HFF-Myc (cell line): Measurements from ENCODE around the gene GRIK5.
"Not testable (repeated sequence)": the region's sequence is repeated elsewhere in the genome, so short reads cannot be mapped to it uniquely, and the experiment has no call there.

Experiments used
- DNase-seq: peaks from one replicate; pipeline ENCODE4 v3.0.0-alpha.2; 2011; ENCODE audit warnings: low read depth; ENCODE audit errors: extremely low read depth
- H3K4me3 ChIP-seq: replicated peaks from 2 replicates; pipeline ENCODE4 v1.5.1; 2011; ENCODE audit warnings: low read depth, mild to moderate bottlenecking, control low read depth, low read length
- CTCF ChIP-seq: IDR thresholded peaks from 2 replicates; pipeline ENCODE4 v1.5.1; 2012; ENCODE audit warnings: mild to moderate bottlenecking, low read depth, low read length, control low read depth; ENCODE audit errors: missing control alignments

GRIK5 gene

GRCh38 chr19:41995959-41996797 is 73.8 kb downstream of the GRIK5 start:
- DNase-seq, result no peak
- TF ChIP-seq CTCF, result no peak
- no peak overlapping the region for H3K4me3 ChIP-seq

GRCh38 chr19:41994994-41995958 is 74.7 kb downstream of the GRIK5 start:
- DNase-seq, result no peak
- TF ChIP-seq CTCF, result no peak
- no peak overlapping the region for H3K4me3 ChIP-seq

GRCh38 chr19:41994521-41994971 is 75.5 kb downstream of the GRIK5 start:
- no peak for DNase-seq
- no peak for TF ChIP-seq CTCF
- H3K4me3 ChIP-seq, result no peak overlapping the region

GRCh38 chr19:41993612-41994483 is 76.2 kb downstream of the GRIK5 start, which contains the start of gene ATP1A3:
Gene ATP1A3 (minus strand): TSS chr19:41994230. CDS start chr19:41994076, 154 bp downstream.
- no peak for TF ChIP-seq CTCF
- no peak for DNase-seq
- peak within 1 kb of the TSS; percentile 34 for H3K4me3 ChIP-seq

- not testable (repeated sequence) for DNase-seq, H3K4me3 ChIP-seq
Measured at GRCh38 chr19:41991925-41992569, 78.0 kb downstream of the GRIK5 start.

GRCh38 chr19:41991025-41991424 is 79.0 kb downstream of the GRIK5 start:
- no peak for TF ChIP-seq CTCF
- DNase-seq, result no peak
- H3K4me3 ChIP-seq, result no peak overlapping the region
